Lower leg skin (tissue), 4 donors: ENCODE results near the gene COX7B2. TPM values are rescaled to one million over a fixed set of nuclear protein-coding genes. Genes with fewer than 3 reads are reported as not detected.

Experiments used
- DNase-seq, 2 donors: peaks; one replicate each; pipeline ENCODE4 v3.0.0-alpha.2; 2019; ENCODE audit warnings: low spot score in 2 of 2
- H3K4me3 ChIP-seq: fragments of 200-600 bp; sonication (generic); 2 replicates; pipeline ENCODE4 v1.5.1; 2017; ENCODE audit warnings: mild to moderate bottlenecking, low read depth; ENCODE audit not compliant: poor library complexity, severe bottlenecking
- POLR2A ChIP-seq, 2 donors: fragments of 450-650 bp; IDR thresholded peaks; one replicate each; pipeline ENCODE4 v1.6.1; 2016 to 2017; ENCODE audit warnings: antibody characterized with exemption in 2 of 2, mild to moderate bottlenecking in 1 of 2, moderate library complexity in 1 of 2
- WGBS, 2 donors: methylation state at CpG; one replicate each; pipeline ENCODE4 v1.1.5; 2018; 5-methylcytosine and 5-hydroxymethylcytosine counted together
- intact Hi-C: fragments of 100-400 bp; cut with DNase I; formaldehyde crosslinking; loops from one replicate; pipeline ENCODE4 v1.15.0; 2023; ENCODE audit warnings: low total_unique reads
- total RNA-seq, 4 donors: library from RNA; depleted of rRNA; stranded (reverse); fragments of >200 nt; gene quantifications; one replicate each; pipeline ENCODE4 v1.1.0, GENCODE V29; 2016
- TF ChIP-seq, protein P1 (sequence below), 3 donors: fragments of 450-650 bp; IDR thresholded peaks; one replicate each; pipeline ENCODE4 v1.5.1; 2016; ENCODE audit warnings: antibody characterized with exemption in 3 of 3, mild to moderate bottlenecking in 3 of 3, moderate library complexity in 2 of 3

Gene COX7B2
- total RNA-seq, 4 donors from 2014 or later = not detected

DNA sequence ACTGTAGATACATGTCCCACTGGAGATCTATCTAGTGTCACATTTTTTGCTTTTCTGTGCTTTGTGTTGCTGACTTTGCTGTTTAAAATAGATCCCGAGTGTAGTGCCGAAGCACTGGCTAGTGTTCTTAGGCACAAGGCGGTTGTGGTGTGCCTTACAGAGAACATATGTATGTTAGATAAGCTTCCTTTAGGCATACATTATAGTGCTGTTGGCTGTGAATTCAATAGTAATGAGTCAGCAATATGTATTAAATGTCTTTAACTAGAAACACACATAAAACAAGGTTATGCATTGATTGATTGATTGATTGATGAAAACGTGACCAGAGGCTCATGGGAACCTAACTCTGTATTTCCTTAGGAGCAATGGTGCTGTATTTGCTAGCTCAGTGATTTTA lies 56.2 kb downstream of the COX7B2 start:
- intact Hi-C loops = no loop called here
- TF ChIP-seq, protein P1, sequence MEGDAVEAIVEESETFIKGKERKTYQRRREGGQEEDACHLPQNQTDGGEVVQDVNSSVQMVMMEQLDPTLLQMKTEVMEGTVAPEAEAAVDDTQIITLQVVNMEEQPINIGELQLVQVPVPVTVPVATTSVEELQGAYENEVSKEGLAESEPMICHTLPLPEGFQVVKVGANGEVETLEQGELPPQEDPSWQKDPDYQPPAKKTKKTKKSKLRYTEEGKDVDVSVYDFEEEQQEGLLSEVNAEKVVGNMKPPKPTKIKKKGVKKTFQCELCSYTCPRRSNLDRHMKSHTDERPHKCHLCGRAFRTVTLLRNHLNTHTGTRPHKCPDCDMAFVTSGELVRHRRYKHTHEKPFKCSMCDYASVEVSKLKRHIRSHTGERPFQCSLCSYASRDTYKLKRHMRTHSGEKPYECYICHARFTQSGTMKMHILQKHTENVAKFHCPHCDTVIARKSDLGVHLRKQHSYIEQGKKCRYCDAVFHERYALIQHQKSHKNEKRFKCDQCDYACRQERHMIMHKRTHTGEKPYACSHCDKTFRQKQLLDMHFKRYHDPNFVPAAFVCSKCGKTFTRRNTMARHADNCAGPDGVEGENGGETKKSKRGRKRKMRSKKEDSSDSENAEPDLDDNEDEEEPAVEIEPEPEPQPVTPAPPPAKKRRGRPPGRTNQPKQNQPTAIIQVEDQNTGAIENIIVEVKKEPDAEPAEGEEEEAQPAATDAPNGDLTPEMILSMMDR (IDR thresholded peaks at IDR 0.05) = no peak
- no peak for TF ChIP-seq POLR2A (IDR thresholded peaks at IDR 0.05)
- no peak for DNase-seq
- WGBS, 2 donors = 59 to 74% methylated on average over 4 of the region's 4 CpGs
- no peak overlapping the region for H3K4me3 ChIP-seq

DNA sequence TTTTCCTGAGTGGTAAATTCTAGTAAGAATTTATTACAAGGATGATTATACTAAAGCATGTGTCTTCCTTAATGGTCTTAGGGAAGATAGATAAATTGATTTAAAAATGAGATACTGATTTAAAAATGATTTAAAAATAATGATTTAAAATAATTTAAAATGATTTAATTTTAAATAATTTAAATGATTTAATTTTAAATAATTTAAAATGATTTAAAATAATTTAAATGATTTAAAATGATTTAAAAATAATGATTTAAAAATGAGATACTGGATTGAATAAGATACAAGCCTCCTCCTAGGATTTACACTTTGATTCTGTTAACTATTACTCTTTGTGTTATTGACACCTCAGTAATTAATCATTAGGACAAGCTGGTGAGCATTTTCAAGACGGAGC lies 59.0 kb downstream of the COX7B2 start:
- 78 to 90% methylated on average over 1 of the region's 1 CpG for WGBS, 2 donors
- no peak for DNase-seq
- intact Hi-C loops = no loop called here
- TF ChIP-seq, protein P1 (IDR thresholded peaks at IDR 0.05) = no peak
- no peak for TF ChIP-seq POLR2A (IDR thresholded peaks at IDR 0.05)
- no peak overlapping the region for H3K4me3 ChIP-seq

DNA sequence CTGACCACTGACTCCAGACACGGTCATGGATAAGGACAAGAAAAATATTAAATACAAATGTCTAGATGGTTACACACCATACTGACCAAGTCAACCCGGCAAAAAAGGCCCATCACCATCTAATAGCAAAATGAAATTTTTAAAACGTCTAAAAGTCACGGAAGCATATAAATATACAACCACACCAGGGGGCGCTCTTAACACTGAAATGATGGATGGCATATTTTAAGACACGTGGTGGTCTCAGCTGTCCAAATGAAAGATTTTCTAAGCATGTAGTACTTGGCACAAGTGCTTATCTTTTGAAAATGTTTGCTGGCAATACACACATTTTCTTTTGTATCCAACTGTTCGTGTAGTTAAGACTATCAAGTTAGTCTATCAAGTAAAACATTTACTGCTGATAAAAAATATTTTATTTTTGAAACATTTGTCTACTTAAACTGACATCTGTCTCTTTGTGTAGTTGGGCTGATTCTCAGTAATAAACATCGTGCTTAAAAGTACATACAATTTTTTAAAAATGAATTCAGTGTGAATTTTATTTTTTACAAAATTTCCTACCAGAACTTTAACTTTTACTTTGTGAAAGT lies 64.6 kb downstream of the COX7B2 start:
- TF ChIP-seq, protein P1 (IDR thresholded peaks at IDR 0.05) = no peak
- no peak for TF ChIP-seq POLR2A (IDR thresholded peaks at IDR 0.05)
- intact Hi-C loops = no loop called here
- 7 to 8% methylated on average over 8 of the region's 8 CpGs for whole genome bisulfite sequencing, 2 donors
- H3K4me3 ChIP-seq = no peak overlapping the region
- peak in 1 of 2 donors; percentile 17 for DNase-seq

DNA sequence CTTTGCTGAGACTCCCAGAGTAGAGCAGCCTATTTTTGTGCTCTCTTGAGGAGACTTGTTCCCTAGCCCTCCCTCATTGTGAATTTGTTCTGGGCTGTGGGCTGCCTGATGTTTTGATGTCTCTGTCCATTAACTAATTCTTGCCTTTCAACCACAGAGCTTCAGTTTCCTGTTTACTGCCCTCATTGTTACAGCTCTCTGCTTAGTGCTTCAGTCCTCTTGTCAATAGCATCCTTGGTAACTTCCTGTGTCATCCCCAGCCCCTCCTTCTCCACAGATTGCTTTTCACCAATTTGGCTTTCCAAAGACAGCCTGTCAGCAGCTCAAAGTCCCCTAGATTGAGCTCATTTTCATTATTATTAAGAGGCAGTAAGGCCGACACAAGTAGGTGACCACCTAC lies 69.9 kb downstream of the COX7B2 start:
- intact Hi-C loops = no loop called here
- 68 to 76% methylated on average over 1 of the region's 1 CpG for WGBS, 2 donors

DNA sequence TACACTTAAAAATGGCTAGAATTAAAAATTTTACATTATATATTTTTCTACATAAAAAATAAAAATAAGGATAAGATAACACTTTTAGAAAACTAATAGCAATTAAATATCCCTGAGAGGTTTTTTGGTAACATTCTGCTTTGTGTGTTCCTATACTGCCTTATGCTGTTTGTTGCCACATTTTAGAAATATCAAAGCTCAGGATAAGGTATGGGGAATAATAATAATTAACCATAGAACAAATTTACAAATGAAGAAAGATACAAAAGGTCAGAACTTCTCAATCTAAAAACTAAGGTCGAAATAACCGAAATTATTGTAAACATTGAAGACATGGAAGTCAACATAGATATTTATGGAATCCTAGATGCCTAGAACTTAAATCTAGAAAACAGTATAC lies 71.4 kb downstream of the COX7B2 start:
- intact Hi-C loops = no loop called here
- 92 to 93% methylated on average over 2 of the region's 2 CpGs for WGBS, 2 donors
- no peak overlapping the region for H3K4me3 ChIP-seq
- TF ChIP-seq POLR2A (IDR thresholded peaks at IDR 0.05) = no peak
- TF ChIP-seq, protein P1 (IDR thresholded peaks at IDR 0.05) = no peak
- no peak for DNase-seq

More for the DNA sequence above, 69.9 kb downstream of the COX7B2 start:
- no peak for DNase-seq
- no peak overlapping the region for H3K4me3 ChIP-seq
- TF ChIP-seq POLR2A (IDR thresholded peaks at IDR 0.05) = no peak
- TF ChIP-seq, protein P1 (IDR thresholded peaks at IDR 0.05) = no peak

GRCh38 chr4:46836584-46836983 lies 72.5 kb downstream of the COX7B2 start:
- H3K4me3 ChIP-seq = no peak overlapping the region
- no peak for DNase-seq
- WGBS, 2 donors = 95% methylated on average over 4 of the region's 4 CpGs
- no peak for TF ChIP-seq POLR2A (IDR thresholded peaks at IDR 0.05)
- TF ChIP-seq, protein P1 (IDR thresholded peaks at IDR 0.05) = no peak
- intact Hi-C loops = no loop called here
